ENCODE measurements around the gene GOSR1. TPM values are rescaled to one million over a fixed set of nuclear protein-coding genes. Genes with fewer than 3 reads are reported as not detected.

The GOSR1 gene
- total and polyA plus RNA-seq, 12 donors = 15.4 to 96.0 (median 47.1) TPM

GRCh38 chr17:30495586-30495985 is 18.4 kb downstream of the GOSR1 start:
- Histone ChIP-seq H3K27ac (no peak overlapping the region), H3K36me3 (replicated peaks in 1 of 2) (peaks cover 0 to 55% of the 10 kb centered on the region in 2 donors), H3K4me1 (replicated peaks in 1 of 2) (peaks cover 5 to 8% of the 10 kb centered on the region in 2 donors), H3K9me3 (replicated peaks in 1 of 3) (no peaks in the 10 kb centered on the region), H3K4me3 (no peak overlapping the region), H3K27me3 (no peaks in the 10 kb centered on the region)
- TF ChIP-seq, protein P1, sequence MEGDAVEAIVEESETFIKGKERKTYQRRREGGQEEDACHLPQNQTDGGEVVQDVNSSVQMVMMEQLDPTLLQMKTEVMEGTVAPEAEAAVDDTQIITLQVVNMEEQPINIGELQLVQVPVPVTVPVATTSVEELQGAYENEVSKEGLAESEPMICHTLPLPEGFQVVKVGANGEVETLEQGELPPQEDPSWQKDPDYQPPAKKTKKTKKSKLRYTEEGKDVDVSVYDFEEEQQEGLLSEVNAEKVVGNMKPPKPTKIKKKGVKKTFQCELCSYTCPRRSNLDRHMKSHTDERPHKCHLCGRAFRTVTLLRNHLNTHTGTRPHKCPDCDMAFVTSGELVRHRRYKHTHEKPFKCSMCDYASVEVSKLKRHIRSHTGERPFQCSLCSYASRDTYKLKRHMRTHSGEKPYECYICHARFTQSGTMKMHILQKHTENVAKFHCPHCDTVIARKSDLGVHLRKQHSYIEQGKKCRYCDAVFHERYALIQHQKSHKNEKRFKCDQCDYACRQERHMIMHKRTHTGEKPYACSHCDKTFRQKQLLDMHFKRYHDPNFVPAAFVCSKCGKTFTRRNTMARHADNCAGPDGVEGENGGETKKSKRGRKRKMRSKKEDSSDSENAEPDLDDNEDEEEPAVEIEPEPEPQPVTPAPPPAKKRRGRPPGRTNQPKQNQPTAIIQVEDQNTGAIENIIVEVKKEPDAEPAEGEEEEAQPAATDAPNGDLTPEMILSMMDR (IDR thresholded peaks at IDR 0.05) = no peak
- TF ChIP-seq POLR2A (IDR thresholded peaks at IDR 0.05) = no peak
- DNase-seq = peak in 3 of 7 donors; percentile 16 to 32 (median 24)
- intact Hi-C loops (cut with DNase I) = no loop called here

DNA sequence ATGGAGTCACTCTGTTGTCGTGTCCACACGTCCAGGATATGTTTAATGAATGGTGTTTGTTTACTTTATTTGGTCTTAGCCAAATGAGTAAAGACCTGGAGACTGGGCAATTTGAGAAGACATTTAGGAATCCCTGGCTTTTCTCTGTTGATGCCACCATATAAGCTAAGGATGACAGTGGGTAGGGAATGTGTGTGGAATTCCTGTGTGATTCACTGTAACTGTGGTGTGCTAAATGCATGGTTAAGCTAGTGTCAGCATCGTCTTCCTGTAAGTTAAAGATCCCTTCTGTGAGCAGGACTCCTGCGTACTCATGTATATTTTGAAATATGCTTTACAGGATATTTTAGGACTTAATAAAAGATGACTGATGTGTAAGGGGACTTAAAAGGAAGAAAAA is 26.4 kb downstream of the GOSR1 start:
- no peak for DNase-seq
- Histone ChIP-seq H3K27me3 (no peaks in the 10 kb centered on the region), H3K36me3 (replicated peaks in 1 of 2) (peaks cover 0 to 42% of the 10 kb centered on the region in 2 donors), H3K9me3 (replicated peaks in 1 of 3) (no peaks in the 10 kb centered on the region), H3K4me1 (replicated peaks in 1 of 2) (peaks cover 0 to 3% of the 10 kb centered on the region in 2 donors), H3K27ac (no peak overlapping the region), H3K4me3 (no peak overlapping the region)
- WGBS, 4 donors = 86 to 92% (median 91%) methylated on average over 4 of the region's 4 CpGs
- intact Hi-C loops (cut with DNase I) = no loop called here
- TF ChIP-seq, protein P1 (IDR thresholded peaks at IDR 0.05) = no peak
- no peak for TF ChIP-seq POLR2A (IDR thresholded peaks at IDR 0.05)

DNA sequence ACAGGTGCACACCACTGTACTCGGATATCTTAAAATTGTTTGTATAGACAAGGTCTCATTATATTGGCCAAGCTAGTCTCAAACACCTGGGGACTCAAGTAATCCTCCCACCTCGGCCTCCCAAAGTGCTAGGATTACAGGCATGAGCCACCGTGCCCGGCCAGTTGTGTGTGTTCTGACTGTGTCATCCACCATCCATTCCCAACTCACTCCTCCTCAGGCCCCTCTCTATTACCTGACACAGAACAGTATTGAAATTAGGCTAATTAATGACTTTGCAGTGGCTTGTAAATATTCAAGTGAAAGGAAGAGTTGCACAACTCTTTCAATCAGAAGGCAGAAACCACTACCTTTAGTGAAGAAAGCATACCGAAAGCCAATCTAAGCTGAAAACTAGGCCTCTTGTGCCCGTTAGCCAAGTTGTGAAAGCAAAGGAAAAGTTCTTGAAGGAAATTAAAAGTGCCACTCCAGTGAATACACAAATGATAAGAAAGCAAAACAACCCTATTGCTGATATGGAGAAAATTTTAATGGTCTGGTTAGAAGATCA is 28.7 kb downstream of the GOSR1 start:
- no peaks in the 10 kb centered on the region for H3K27me3 ChIP-seq
- intact Hi-C loops (cut with DNase I) = no loop called here
- TF ChIP-seq, protein P1 (IDR thresholded peaks at IDR 0.05) = no peak
- TF ChIP-seq POLR2A (IDR thresholded peaks at IDR 0.05) = no peak
- no peak for DNase-seq
- peaks cover 0 to 42% of the 10 kb centered on the region in 2 donors for H3K36me3 ChIP-seq (replicated peaks in 1 of 2)
- no peak overlapping the region for H3K27ac ChIP-seq
- WGBS, 4 donors = 93 to 98% (median 95%) methylated on average over 6 of the region's 6 CpGs
- no peaks in the 10 kb centered on the region for H3K9me3 ChIP-seq (replicated peaks in 1 of 3)
- H3K4me3 ChIP-seq = no peak overlapping the region
- H3K4me1 ChIP-seq (replicated peaks in 1 of 2) = peaks cover 0 to 3% of the 10 kb centered on the region in 2 donors

- H3K36me3 ChIP-seq (replicated peaks in 1 of 2) = peaks cover 0 to 39% of the 10 kb centered on the region in 2 donors
- no peak for DNase-seq
- 92 to 100% (median 96%) methylated on average over 1 of the region's 1 CpG for WGBS, 4 donors
These were observed 29.3 kb downstream of the GOSR1 start for GRCh38 chr17:30506481-30506880.

More at GRCh38 chr17:30506481-30506880, 29.3 kb downstream of the GOSR1 start:
- no peak overlapping the region for H3K4me3 ChIP-seq
- H3K9me3 ChIP-seq (replicated peaks in 1 of 3) = no peaks in the 10 kb centered on the region
- intact Hi-C loops (cut with DNase I) = no loop called here
- no peak overlapping the region for H3K27ac ChIP-seq
- TF ChIP-seq, protein P1 (IDR thresholded peaks at IDR 0.05) = no peak
- no peak for TF ChIP-seq POLR2A (IDR thresholded peaks at IDR 0.05)
- peaks cover 0 to 3% of the 10 kb centered on the region in 2 donors for H3K4me1 ChIP-seq (replicated peaks in 1 of 2)
- H3K27me3 ChIP-seq = no peaks in the 10 kb centered on the region
